HepG2 (cell line): ENCODE data around the gene KIAA0319L. TPM values are rescaled to one million over a fixed set of nuclear protein-coding genes. Genes with fewer than 3 reads are reported as not detected.
A peak's percentile ranks its signal among the peaks of the same experiment; 100 is the strongest.

Experiments
- HES4 ChIP-seq: sonication (generic); formaldehyde crosslinking; IDR thresholded peaks from 2 replicates; pipeline ENCODE4 v1.9.0; 2021; ENCODE audit warnings: mild to moderate bottlenecking, missing genetic modification reagents, borderline replicate concordance
- HMGXB4 ChIP-seq, 2 experiments: sonication (generic) in 1 of 2; formaldehyde crosslinking in 1 of 2; IDR thresholded peaks; 2 replicates each; pipeline versions ENCODE4 v1.4.0 to v1.6.1; 2018 to 2020; ENCODE audit warnings: missing genetic modification reagents in 2 of 2, borderline replicate concordance in 1 of 2, low read depth in 1 of 2, mild to moderate bottlenecking in 1 of 2, missing biosample characterization in 1 of 2
- MNT ChIP-seq: fragments of 450-650 bp; IDR thresholded peaks from 2 replicates; pipeline ENCODE4 v1.6.1; 2016
- PCBP2 ChIP-seq: fragments of 200-400 bp; formaldehyde crosslinking; optimal IDR thresholded peaks from 2 replicates; pipeline ENCODE3; 2018; ENCODE audit warnings: low read length, low read depth; ENCODE audit not compliant: poor library complexity, severe bottlenecking
- PRPF4 ChIP-seq: fragments of 200-400 bp; formaldehyde crosslinking; IDR thresholded peaks from 2 replicates; pipeline ENCODE4 v1.6.1; 2016; ENCODE audit warnings: low read length, low read depth; ENCODE audit not compliant: poor library complexity, severe bottlenecking
- RBM39 ChIP-seq: fragments of 200-400 bp; formaldehyde crosslinking; IDR thresholded peaks from one replicate; pipeline ENCODE4 v1.6.1; 2018; ENCODE audit warnings: antibody characterized with exemption, mild to moderate bottlenecking, low read depth, low read length; ENCODE audit not compliant: poor library complexity, severe bottlenecking
- SATB2 ChIP-seq: sonication (generic); formaldehyde crosslinking; IDR thresholded peaks from 2 replicates; pipeline ENCODE4 v1.5.0; 2020; ENCODE audit warnings: missing genetic modification reagents
- SIN3A ChIP-seq: IDR thresholded peaks from 2 replicates; pipeline ENCODE4 v1.6.1; 2011; ENCODE audit warnings: low read depth, mild to moderate bottlenecking, control low read depth, low read length, borderline replicate concordance
- TGIF2 ChIP-seq: IDR thresholded peaks from 2 replicates; pipeline ENCODE4 v1.6.1; 2016; ENCODE audit warnings: control low read depth, missing compliant biosample characterization
- ZNF232 ChIP-seq: sonication (generic); formaldehyde crosslinking; IDR thresholded peaks from 2 replicates; pipeline ENCODE4 v1.4.0; 2020; ENCODE audit warnings: missing genetic modification reagents, borderline replicate concordance
- ZNF33A ChIP-seq: sonication (generic); formaldehyde crosslinking; IDR thresholded peaks from 2 replicates; pipeline ENCODE4 v1.5.1; 2020; ENCODE audit warnings: missing genetic modification reagents, mild to moderate bottlenecking, moderate library complexity, borderline replicate concordance
- ZNF496 ChIP-seq: sonication (generic); formaldehyde crosslinking; IDR thresholded peaks from 2 replicates; pipeline ENCODE4 v1.8.1; 2023; ENCODE audit warnings: mild to moderate bottlenecking, moderate library complexity, missing genetic modification reagents; ENCODE audit not compliant: insufficient replicate concordance
- ZNF879 ChIP-seq: sonication (generic); formaldehyde crosslinking; IDR thresholded peaks from 2 replicates; pipeline ENCODE4 v1.8.1; 2023; ENCODE audit warnings: missing genetic modification reagents
- polyA plus RNA-seq, 8 experiments: library from polyadenylated mRNA; depleted of rRNA in 3 of 8; stranded (reverse) in 7 of 8; unstranded in 1 of 8; fragments of >200 nt; fragmentation: Illumina TruSeq in 4 of 8; extraction: Trizol in 4 of 8; gene quantifications; 2 replicates each; pipeline versions ENCODE4 v1.2.1 to v1.2.3, GENCODE V29; 2011 to 2016; ENCODE audit warnings: low read depth in 4 of 8, missing spikeins in 1 of 8, mixed read lengths in 1 of 8; ENCODE audit not compliant: insufficient read depth in 1 of 8
- total RNA-seq, 5 experiments: library from RNA; depleted of rRNA; stranded (reverse); fragments of >200 nt; fragmentation: Illumina TruSeq; extraction: Trizol; gene quantifications; 2 replicates each; pipeline ENCODE4 v1.2.3, GENCODE V29; 2016; ENCODE audit warnings: low read depth in 1 of 5
- TF ChIP-seq, protein P1 (sequence below): sonication (generic); formaldehyde crosslinking; IDR thresholded peaks from 2 replicates; pipeline ENCODE4 v1.8.0; 2022; ENCODE audit warnings: missing genetic modification reagents, mild to moderate bottlenecking, moderate library complexity, borderline replicate concordance
- TF ChIP-seq, protein P2 (sequence below): sonication (generic); formaldehyde crosslinking; IDR thresholded peaks from 2 replicates; pipeline ENCODE4 v1.5.0; 2020; ENCODE audit warnings: mild to moderate bottlenecking, missing genetic modification reagents, borderline replicate concordance
- TF ChIP-seq, protein P3 (sequence below): sonication (generic); formaldehyde crosslinking; IDR thresholded peaks from 2 replicates; pipeline ENCODE4 v1.8.0; 2022; ENCODE audit warnings: mild to moderate bottlenecking, missing genetic modification reagents

The KIAA0319L gene
- total and polyA plus RNA-seq, 2 of the 13 experiments (the other 11 are each of a cell fraction or from before 2014, with no cell fraction given) = 33.4 to 82.6 TPM

DNA sequence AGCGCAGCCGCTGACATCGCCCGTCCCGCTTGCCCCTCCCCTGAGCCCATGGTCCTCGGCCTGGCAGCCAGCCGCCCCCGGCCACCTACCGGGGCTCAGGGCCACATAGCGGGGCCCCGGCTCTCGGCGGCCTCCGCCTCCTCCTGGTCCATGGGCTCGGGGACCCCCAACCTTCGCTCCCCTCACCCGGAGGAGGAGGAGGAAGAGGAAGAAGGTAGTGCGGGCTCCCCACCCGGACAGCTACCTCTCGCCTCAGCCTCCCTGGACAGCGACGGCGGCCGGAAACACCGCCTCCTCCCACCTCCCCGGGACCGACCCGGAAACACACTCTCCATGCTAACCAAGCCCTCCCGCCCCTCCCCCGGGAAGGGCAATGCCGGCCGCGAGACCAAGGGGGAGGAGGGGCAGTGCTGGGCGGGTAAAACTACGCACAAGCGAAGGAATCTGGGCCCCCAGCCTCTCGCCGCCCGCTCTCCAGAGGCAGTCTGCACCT is at the start of gene KIAA0319L (continued):
- TF ChIP-seq HES4 (CRISPR knock-in tag) = peak; percentile 90; the same call in 1 of the 2 replicates
- TF ChIP-seq, protein P1, sequence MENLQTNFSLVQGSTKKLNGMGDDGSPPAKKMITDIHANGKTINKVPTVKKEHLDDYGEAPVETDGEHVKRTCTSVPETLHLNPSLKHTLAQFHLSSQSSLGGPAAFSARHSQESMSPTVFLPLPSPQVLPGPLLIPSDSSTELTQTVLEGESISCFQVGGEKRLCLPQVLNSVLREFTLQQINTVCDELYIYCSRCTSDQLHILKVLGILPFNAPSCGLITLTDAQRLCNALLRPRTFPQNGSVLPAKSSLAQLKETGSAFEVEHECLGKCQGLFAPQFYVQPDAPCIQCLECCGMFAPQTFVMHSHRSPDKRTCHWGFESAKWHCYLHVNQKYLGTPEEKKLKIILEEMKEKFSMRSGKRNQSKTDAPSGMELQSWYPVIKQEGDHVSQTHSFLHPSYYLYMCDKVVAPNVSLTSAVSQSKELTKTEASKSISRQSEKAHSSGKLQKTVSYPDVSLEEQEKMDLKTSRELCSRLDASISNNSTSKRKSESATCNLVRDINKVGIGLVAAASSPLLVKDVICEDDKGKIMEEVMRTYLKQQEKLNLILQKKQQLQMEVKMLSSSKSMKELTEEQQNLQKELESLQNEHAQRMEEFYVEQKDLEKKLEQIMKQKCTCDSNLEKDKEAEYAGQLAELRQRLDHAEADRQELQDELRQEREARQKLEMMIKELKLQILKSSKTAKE (CRISPR knock-in tag) = no peak
- TF ChIP-seq TGIF2 = peak; percentile 10; the same call in 1 of the 2 replicates
- TF ChIP-seq RBM39 = peak; percentile 63
- 0 out of 2 replicates have a peak, but pooled peaks have one; percentile 16 for TF ChIP-seq ZNF232 (CRISPR knock-in tag)
- TF ChIP-seq SATB2 (CRISPR knock-in tag) = no peak
- peak; percentile 47; the same call in 1 of the 2 replicates for TF ChIP-seq SIN3A
- no peak for TF ChIP-seq PCBP2
- no peak for TF ChIP-seq MNT
- no peak for TF ChIP-seq ZNF879 (CRISPR knock-in tag)
- peak; percentile 61 for TF ChIP-seq PRPF4
- TF ChIP-seq ZNF496 (CRISPR knock-in tag) = no peak
- TF ChIP-seq, protein P2, sequence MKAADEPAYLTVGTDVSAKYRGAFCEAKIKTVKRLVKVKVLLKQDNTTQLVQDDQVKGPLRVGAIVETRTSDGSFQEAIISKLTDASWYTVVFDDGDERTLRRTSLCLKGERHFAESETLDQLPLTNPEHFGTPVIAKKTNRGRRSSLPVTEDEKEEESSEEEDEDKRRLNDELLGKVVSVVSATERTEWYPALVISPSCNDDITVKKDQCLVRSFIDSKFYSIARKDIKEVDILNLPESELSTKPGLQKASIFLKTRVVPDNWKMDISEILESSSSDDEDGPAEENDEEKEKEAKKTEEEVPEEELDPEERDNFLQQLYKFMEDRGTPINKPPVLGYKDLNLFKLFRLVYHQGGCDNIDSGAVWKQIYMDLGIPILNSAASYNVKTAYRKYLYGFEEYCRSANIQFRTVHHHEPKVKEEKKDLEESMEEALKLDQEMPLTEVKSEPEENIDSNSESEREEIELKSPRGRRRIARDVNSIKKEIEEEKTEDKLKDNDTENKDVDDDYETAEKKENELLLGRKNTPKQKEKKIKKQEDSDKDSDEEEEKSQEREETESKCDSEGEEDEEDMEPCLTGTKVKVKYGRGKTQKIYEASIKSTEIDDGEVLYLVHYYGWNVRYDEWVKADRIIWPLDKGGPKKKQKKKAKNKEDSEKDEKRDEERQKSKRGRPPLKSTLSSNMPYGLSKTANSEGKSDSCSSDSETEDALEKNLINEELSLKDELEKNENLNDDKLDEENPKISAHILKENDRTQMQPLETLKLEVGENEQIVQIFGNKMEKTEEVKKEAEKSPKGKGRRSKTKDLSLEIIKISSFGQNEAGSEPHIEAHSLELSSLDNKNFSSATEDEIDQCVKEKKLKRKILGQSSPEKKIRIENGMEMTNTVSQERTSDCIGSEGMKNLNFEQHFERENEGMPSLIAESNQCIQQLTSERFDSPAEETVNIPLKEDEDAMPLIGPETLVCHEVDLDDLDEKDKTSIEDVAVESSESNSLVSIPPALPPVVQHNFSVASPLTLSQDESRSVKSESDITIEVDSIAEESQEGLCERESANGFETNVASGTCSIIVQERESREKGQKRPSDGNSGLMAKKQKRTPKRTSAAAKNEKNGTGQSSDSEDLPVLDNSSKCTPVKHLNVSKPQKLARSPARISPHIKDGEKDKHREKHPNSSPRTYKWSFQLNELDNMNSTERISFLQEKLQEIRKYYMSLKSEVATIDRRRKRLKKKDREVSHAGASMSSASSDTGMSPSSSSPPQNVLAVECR = peak; percentile 87
- peak in 1 of 2 experiments; percentile 67; a peak in 2 of 4 replicates for TF ChIP-seq HMGXB4 (CRISPR knock-in tag; IDR thresholded peaks at IDR 0.05; ENCODE audit: borderline replicate concordance in 1 of 2, low read depth in 1 of 2)
- TF ChIP-seq ZNF33A = no peak
- TF ChIP-seq, protein P3, sequence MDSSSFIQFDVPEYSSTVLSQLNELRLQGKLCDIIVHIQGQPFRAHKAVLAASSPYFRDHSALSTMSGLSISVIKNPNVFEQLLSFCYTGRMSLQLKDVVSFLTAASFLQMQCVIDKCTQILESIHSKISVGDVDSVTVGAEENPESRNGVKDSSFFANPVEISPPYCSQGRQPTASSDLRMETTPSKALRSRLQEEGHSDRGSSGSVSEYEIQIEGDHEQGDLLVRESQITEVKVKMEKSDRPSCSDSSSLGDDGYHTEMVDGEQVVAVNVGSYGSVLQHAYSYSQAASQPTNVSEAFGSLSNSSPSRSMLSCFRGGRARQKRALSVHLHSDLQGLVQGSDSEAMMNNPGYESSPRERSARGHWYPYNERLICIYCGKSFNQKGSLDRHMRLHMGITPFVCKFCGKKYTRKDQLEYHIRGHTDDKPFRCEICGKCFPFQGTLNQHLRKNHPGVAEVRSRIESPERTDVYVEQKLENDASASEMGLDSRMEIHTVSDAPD (CRISPR knock-in tag) = no peak
